ENCODE data around the gene LTB4R.
A peak's percentile ranks its signal among the peaks of the same experiment; 100 is the strongest.

LTB4R gene

GRCh38 chr14:24304019-24304387 is 7.3 kb upstream of the LTB4R start:
- no peak for DNase-seq

- DNase-seq = no peak
Observed at GRCh38 chr14:24307156-24307574, 4.1 kb upstream of the LTB4R start.

GRCh38 chr14:24307575-24308341 is 3.5 kb upstream of the LTB4R start, which contains the start of gene CIDEB:
TSS of gene CIDEB (minus strand) at chr14:24307977. CDS start at chr14:24307858, 119 bp downstream.
- peak; percentile 89 for DNase-seq

- DNase-seq = no peak
Observed at GRCh38 chr14:24308342-24309124, 2.8 kb upstream of the LTB4R start.

- no peak for DNase-seq
Observed at GRCh38 chr14:24309538-24310264, 1.6 kb upstream of the LTB4R start, which contains the start of gene LTB4R2. TSS of gene LTB4R2 (plus strand) at chr14:24310140. CDS start at chr14:24310665, 525 bp downstream.

- DNase-seq = no peak
Observed at GRCh38 chr14:24310265-24310645, 1.0 kb upstream of the LTB4R start.

GRCh38 chr14:24311837-24312615 is 724 bp downstream of the LTB4R start:
- no peak for DNase-seq

GRCh38 chr14:24312736-24313507 is 1.6 kb downstream of the LTB4R start:
- DNase-seq = no peak

GRCh38 chr14:24313913-24314312 is 2.6 kb downstream of the LTB4R start:
- DNase-seq = no peak

GRCh38 chr14:24314377-24315193 is 3.3 kb downstream of the LTB4R start:
- DNase-seq = no peak

- DNase-seq = no peak
Observed at GRCh38 chr14:24315243-24315806, 4.0 kb downstream of the LTB4R start.

- peak; percentile 57 for DNase-seq
Observed at GRCh38 chr14:24315807-24316596, 4.7 kb downstream of the LTB4R start.

- DNase-seq = no peak
Observed at GRCh38 chr14:24316597-24316950, 5.3 kb downstream of the LTB4R start.

GRCh38 chr14:24317141-24317928 is 6.0 kb downstream of the LTB4R start:
- DNase-seq = no peak

GRCh38 chr14:24321212-24321975 is 10.1 kb downstream of the LTB4R start:
- DNase-seq = no peak

GRCh38 chr14:24322672-24323071 is 11.4 kb downstream of the LTB4R start:
- no peak for DNase-seq

- DNase-seq = no peak
Observed at GRCh38 chr14:24323341-24323740, 12.0 kb downstream of the LTB4R start.

- DNase-seq = no peak
Observed at GRCh38 chr14:24324024-24324423, 12.7 kb downstream of the LTB4R start.

All from eye (tissue), 1 donor.